ENCODE results near the gene ALOX15. TPM values are rescaled to one million over a fixed set of nuclear protein-coding genes. Genes with fewer than 3 reads are reported as not detected.

The ALOX15 gene
- total and polyA plus RNA-seq, 9 of the 15 experiments (the other 6 are each of a cell fraction or from before 2014, with no cell fraction given), result not detected

GRCh38 chr17:4663711-4664110, 22.2 kb upstream of the ALOX15 start (continued):
- TF ChIP-seq SRSF9 (IDR thresholded peaks at IDR 0.05; ENCODE audit: borderline replicate concordance, low read depth, low read length), result no peak

- H3K27ac ChIP-seq (ENCODE audit: extremely low read depth, low read depth, low read length), result peak overlapping the region; percentile 54; the same call in 2 of the 3 replicates
- H3K4me3 ChIP-seq, result no peak overlapping the region
- ATAC-seq, result peak; percentile 76
- CTCF ChIA-PET (ENCODE audit: low intra/inter-chr PET ratio), result no interaction called here
- no peaks in the 10 kb centered on the region for H3K27me3 ChIP-seq (ENCODE audit: control insufficient read depth in 2 of 2, insufficient read depth in 2 of 2, low read length in 2 of 2)
- H3K79me2 ChIP-seq (ENCODE audit: control insufficient read depth, insufficient read depth, low read length), result no peaks in the 10 kb centered on the region
- FAIRE-seq, result peak; percentile 78
- peak; percentile 78 to 81 (median 80) for DNase-seq (ENCODE audit: extremely low read depth in 1 of 4, low spot score in 3 of 4)
- H2AFZ ChIP-seq (ENCODE audit: low read depth, low read length), result no peak overlapping the region
- no peaks in the 10 kb centered on the region for H3K36me3 ChIP-seq (ENCODE audit: control insufficient read depth, insufficient read depth, low read length)
- WGBS (ENCODE audit: insufficient coverage, low coverage, missing lambda C conversion rate), result 4% methylated on average over 6 of the region's 6 CpGs
- in situ Hi-C loops (cut with MboI) (no loop called here), intact Hi-C loops (cut with micrococcal nuclease) (no loop called here)
- POLR2A ChIA-PET, result interaction anchor here (0.6 to 1.8 kb wide), 4 partner anchors 10 to 71 kb away, joined by 3 to 4 read pairs (median 4); no protein-coding TSS in a partner anchor
- no TSS peak for BruUV-seq (replicated peaks)
- no peaks in the 10 kb centered on the region for H3K9me3 ChIP-seq (replicated peaks; ENCODE audit: control insufficient read depth, insufficient read depth, low read depth, low read length)
- no peaks in the 10 kb centered on the region for H3K9me1 ChIP-seq (ENCODE audit: control insufficient read depth, insufficient read depth, low read length)
- H3K9ac ChIP-seq (ENCODE audit: insufficient read depth in 1 of 2, low read depth in 2 of 2, low read length in 2 of 2), result no peak overlapping the region; a peak in 1 of 4 replicates
- H3K4me1 ChIP-seq (replicated peaks in 1 of 2; ENCODE audit: control insufficient read depth in 2 of 2, insufficient read depth in 2 of 2, low read length in 2 of 2), result peaks cover 29 to 34% of the 10 kb centered on the region in 2 experiments; a peak in 4 of 5 replicates
- peak overlapping the region; percentile 57; the same call in 1 of the 2 replicates for H3K4me2 ChIP-seq (ENCODE audit: insufficient read depth, low read length)
- no peaks in the 10 kb centered on the region for H4K20me1 ChIP-seq (replicated peaks; ENCODE audit: control insufficient read depth, insufficient read depth, low read length)
- TF ChIP-seq, protein P1, sequence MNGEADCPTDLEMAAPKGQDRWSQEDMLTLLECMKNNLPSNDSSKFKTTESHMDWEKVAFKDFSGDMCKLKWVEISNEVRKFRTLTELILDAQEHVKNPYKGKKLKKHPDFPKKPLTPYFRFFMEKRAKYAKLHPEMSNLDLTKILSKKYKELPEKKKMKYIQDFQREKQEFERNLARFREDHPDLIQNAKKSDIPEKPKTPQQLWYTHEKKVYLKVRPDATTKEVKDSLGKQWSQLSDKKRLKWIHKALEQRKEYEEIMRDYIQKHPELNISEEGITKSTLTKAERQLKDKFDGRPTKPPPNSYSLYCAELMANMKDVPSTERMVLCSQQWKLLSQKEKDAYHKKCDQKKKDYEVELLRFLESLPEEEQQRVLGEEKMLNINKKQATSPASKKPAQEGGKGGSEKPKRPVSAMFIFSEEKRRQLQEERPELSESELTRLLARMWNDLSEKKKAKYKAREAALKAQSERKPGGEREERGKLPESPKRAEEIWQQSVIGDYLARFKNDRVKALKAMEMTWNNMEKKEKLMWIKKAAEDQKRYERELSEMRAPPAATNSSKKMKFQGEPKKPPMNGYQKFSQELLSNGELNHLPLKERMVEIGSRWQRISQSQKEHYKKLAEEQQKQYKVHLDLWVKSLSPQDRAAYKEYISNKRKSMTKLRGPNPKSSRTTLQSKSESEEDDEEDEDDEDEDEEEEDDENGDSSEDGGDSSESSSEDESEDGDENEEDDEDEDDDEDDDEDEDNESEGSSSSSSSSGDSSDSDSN (IDR thresholded peaks at IDR 0.05; ENCODE audit: borderline replicate concordance in 1 of 2, low read depth in 2 of 2, low read length in 2 of 2), result no peak
- no peak for TF ChIP-seq TAF7 (tag; IDR thresholded peaks at IDR 0.05)
- no peak for TF ChIP-seq KDM5B (IDR thresholded peaks at IDR 0.05; ENCODE audit: insufficient replicate concordance, low read depth, low read length)
- no peak for TF ChIP-seq ILK (tag; IDR thresholded peaks at IDR 0.05; ENCODE audit: borderline replicate concordance, low read depth)
- TF ChIP-seq FOSL1 (tag; conservative IDR thresholded peaks at IDR 0.05), result peak; percentile 89
- 0 out of 2 replicates have a peak, but pooled peaks have one; percentile 23 for TF ChIP-seq FOXJ2 (tag; IDR thresholded peaks at IDR 0.05)
- TF ChIP-seq KAT7 (CRISPR knock-in tag; IDR thresholded peaks at IDR 0.05; ENCODE audit: borderline replicate concordance), result no peak
- no peak for TF ChIP-seq TCF7L2 (IDR thresholded peaks at IDR 0.05; ENCODE audit: low read depth, low read length)
- no peak for TF ChIP-seq BDP1 (IDR thresholded peaks at IDR 0.05; ENCODE audit: insufficient read depth, insufficient read length)
- peak in 1 of 2 experiments; percentile 65; a peak in 2 of 4 replicates for TF ChIP-seq RCOR1 (IDR thresholded peaks at IDR 0.05; ENCODE audit: borderline replicate concordance in 1 of 2, low read depth in 2 of 2, low read length in 2 of 2)
- 0 out of 2 replicates have a peak, but pooled peaks have one; percentile 13 for TF ChIP-seq FOXM1 (IDR thresholded peaks at IDR 0.05; ENCODE audit: low read depth)
- TF ChIP-seq FOXM1 (CRISPR knock-in tag; IDR thresholded peaks at IDR 0.05; ENCODE audit: low read depth), result no peak
- no peak for TF ChIP-seq ZNF696 (CRISPR knock-in tag; conservative IDR thresholded peaks at IDR 0.05)
- TF ChIP-seq, protein P2, sequence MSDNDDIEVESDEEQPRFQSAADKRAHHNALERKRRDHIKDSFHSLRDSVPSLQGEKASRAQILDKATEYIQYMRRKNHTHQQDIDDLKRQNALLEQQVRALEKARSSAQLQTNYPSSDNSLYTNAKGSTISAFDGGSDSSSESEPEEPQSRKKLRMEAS (CRISPR knock-in tag; IDR thresholded peaks at IDR 0.05), result no peak
- no peak for TF ChIP-seq EZH2 (IDR thresholded peaks at IDR 0.05; ENCODE audit: borderline replicate concordance, low read depth, low read length)
These were observed 17.2 kb upstream of the ALOX15 start for GRCh38 chr17:4658478-4659305.

Measured in K562 (cell line).